HUES48 (cell line): ENCODE measurements around the gene CACNA1A.

Experiments used
- H3K27ac ChIP-seq: one replicate; pipeline ENCODE4 v1.7.0; 2013; ENCODE audit warnings: low read depth, low read length, inconsistent platforms
- H3K27me3 ChIP-seq: 2 replicates; pipeline ENCODE4 v1.6.1; 2013; ENCODE audit warnings: mild to moderate bottlenecking, low read length; ENCODE audit not compliant: control insufficient read depth, insufficient read depth
- H3K36me3 ChIP-seq: 2 replicates; pipeline ENCODE4 v1.6.1; 2013; ENCODE audit warnings: low read length; ENCODE audit not compliant: control insufficient read depth, insufficient read depth
- H3K4me1 ChIP-seq: 2 replicates; pipeline ENCODE4 v1.6.1; 2013; ENCODE audit warnings: mild to moderate bottlenecking, low read length; ENCODE audit not compliant: control insufficient read depth, insufficient read depth
- H3K4me3 ChIP-seq: 2 replicates; pipeline ENCODE4 v1.5.1; 2013; ENCODE audit warnings: mild to moderate bottlenecking, low read depth, low read length
- H3K9ac ChIP-seq: 2 replicates; pipeline ENCODE4 v1.6.1; 2013; ENCODE audit warnings: mild to moderate bottlenecking, low read depth, low read length, moderate library complexity
- H3K9me3 ChIP-seq: 2 replicates; pipeline ENCODE4 v1.6.1; 2013; ENCODE audit warnings: low read length; ENCODE audit not compliant: control insufficient read depth, insufficient read depth

CACNA1A gene

DNA sequence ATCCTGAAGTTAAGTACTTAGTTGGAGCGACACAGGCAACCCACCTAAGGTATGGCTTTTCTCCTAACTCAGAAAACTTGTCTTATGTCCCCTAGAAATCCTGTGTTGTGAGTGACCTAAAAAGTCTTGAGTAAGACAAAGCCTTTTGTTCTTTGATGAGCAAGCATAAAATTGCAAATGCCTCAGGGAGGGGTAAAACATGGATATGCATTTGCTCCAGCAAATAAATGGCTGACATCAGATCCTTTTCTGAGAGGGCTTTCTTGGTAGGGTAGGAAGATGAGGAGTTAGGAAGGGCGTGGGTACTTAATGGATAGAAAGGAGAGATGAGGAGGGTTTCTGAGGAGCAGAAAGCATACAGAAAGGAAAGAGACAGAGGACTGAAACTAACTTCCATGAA lies 192.4 kb downstream of the CACNA1A start:
- peaks cover 10% of the 10 kb centered on the region for H3K9me3 ChIP-seq
- no peak overlapping the region for H3K9ac ChIP-seq
- H3K4me1 ChIP-seq, result no peaks in the 10 kb centered on the region
- no peaks in the 10 kb centered on the region for H3K27me3 ChIP-seq
- no peak overlapping the region for H3K4me3 ChIP-seq
- H3K27ac ChIP-seq, result peak overlapping the region; percentile 26
- H3K36me3 ChIP-seq, result peaks cover 11% of the 10 kb centered on the region

DNA sequence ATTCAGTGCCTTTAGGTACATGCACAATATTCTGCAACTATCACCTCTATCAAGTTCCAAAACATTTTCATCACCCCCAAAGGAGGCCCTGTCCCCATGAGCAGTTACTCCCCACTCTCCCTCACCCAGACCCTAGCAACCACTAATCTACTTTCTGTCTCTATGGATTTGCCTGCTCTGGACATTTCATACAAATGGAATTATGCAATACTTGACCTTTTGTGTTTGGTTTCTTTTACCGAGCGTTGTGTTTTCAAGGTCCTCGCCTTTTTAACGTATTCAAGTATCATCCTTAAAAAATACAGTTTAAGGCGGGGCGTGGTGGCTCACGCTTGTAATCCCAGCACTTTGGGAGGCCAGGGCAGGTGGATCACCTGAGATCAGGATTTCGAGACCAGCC lies 196.4 kb downstream of the CACNA1A start:
- no peaks in the 10 kb centered on the region for H3K27me3 ChIP-seq
- H3K36me3 ChIP-seq, result peaks cover 6% of the 10 kb centered on the region; the same call in 1 of the 2 replicates
- H3K9me3 ChIP-seq, result no peaks in the 10 kb centered on the region
- H3K4me1 ChIP-seq, result no peaks in the 10 kb centered on the region
- H3K4me3 ChIP-seq, result no peak overlapping the region
- no peak overlapping the region for H3K27ac ChIP-seq
- H3K9ac ChIP-seq, result no peak overlapping the region

DNA sequence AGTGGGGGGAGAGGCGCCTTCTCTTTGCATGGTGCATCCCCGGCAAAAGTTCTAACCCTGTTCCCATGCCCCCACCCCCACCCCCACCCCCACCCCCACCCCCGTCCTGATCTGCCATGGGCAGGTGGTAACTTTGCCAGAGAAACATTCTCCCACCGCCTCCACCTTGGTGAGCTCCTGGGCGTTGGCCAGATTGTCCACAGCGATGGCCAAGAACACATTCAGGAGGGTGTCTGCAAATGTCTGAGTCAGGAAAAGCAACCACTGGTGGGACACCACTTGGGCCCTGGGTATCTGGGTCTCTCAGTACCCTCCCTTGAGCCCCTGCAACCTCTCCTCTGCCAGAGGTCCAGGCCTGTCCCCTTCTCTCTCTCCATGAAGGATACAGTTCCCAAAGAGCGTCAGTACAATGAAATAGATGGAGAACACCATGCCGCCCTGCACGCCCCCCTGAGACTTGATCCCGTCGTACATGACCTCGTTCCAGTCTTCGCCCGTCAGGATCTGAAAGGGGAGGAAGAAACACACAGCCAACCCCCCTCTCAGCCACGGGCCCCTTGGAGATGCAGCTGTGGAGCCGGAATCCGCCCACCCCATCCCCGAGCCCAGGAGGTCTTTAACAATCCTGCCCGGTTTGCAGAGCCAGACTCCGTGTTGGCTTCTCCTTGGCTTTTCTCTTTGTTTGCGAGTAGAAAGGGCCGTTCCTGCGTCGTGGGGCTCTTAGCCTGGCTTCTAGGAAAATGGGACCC lies 202.7 kb downstream of the CACNA1A start:
- H3K27ac ChIP-seq, result no peak overlapping the region
- no peaks in the 10 kb centered on the region for H3K4me1 ChIP-seq
- no peaks in the 10 kb centered on the region for H3K9me3 ChIP-seq
- H3K27me3 ChIP-seq, result no peaks in the 10 kb centered on the region
- H3K4me3 ChIP-seq, result no peak overlapping the region
- no peak overlapping the region for H3K9ac ChIP-seq
- H3K36me3 ChIP-seq, result no peaks in the 10 kb centered on the region

DNA sequence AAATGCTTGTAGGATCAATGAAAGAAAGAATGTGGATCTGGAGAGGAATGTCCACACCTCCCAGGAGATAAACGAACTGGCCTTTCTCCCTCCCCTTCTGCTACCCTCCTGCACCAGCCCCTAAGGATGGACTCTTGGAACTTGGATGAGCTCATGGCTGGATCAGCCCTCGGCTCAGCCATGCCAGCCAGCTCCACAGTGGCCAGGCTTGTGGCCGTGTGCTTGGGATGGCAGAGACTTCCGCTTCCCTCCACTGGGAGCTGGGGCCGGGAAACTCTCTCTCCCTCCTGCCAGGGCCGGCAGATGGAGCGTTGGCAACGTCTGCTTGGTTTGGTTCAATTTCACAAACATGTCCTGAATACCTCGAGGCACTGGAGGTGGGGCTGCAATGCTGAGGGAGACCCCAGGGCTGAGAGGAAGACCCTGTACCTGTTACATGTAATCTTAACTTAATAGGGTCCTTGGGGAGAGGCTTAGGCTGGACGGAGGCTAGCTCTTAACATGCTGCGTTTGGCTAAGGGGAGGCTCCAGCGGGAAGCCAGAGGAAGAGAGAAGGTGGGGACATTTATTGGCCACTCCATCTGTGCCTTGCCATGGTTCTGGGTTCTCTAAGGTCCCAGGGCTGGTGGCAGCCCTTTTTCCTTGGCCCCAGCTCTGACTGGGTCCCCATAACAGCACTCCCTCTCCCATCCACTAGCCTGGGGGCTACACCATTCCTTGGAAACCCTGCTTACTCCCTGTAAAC lies 203.6 kb downstream of the CACNA1A start:
- H3K9ac ChIP-seq, result no peak overlapping the region

DNA sequence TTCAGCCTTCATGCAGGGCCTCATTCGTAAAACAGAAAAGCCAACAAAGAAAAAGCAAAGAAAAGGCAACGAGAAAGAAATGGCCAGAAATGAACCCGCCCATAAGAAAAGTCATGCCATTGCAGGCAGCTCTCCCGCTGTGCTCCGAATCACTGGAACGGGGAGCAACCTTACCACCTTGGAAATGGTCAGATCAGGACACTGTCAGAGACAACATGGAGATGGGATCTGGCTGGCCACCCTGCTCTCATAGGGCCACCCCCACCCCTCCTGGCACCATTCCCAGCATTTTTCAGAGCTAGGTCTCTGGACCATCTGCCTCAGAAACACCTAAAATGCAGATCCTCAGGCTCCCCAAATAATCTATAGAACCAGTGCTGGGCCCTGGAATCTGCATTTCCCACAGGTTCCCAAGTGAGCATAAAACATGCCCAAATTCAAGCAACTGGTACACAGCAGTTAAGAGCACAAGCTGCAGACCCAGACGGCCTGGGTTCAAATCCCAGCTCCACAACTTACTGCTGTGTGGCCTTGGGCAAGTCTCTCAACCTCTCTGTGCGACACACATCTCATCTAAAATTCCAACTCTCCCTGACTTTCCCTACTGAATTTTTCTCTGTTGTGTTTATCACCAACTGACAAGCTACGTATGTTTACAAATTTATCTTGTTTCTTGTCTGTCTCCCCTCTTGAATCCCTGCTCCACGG lies 204.5 kb downstream of the CACNA1A start:
- no peak overlapping the region for H3K4me3 ChIP-seq
- no peak overlapping the region for H3K27ac ChIP-seq
- no peaks in the 10 kb centered on the region for H3K27me3 ChIP-seq
- no peaks in the 10 kb centered on the region for H3K9me3 ChIP-seq
- H3K4me1 ChIP-seq, result no peaks in the 10 kb centered on the region
- H3K36me3 ChIP-seq, result no peaks in the 10 kb centered on the region
- H3K9ac ChIP-seq, result no peak overlapping the region

More for the DNA sequence above, 203.6 kb downstream of the CACNA1A start:
- Histone ChIP-seq H3K4me1 (no peaks in the 10 kb centered on the region), H3K36me3 (no peaks in the 10 kb centered on the region), H3K27me3 (no peaks in the 10 kb centered on the region), H3K9me3 (no peaks in the 10 kb centered on the region), H3K4me3 (no peak overlapping the region), H3K27ac (no peak overlapping the region)

DNA sequence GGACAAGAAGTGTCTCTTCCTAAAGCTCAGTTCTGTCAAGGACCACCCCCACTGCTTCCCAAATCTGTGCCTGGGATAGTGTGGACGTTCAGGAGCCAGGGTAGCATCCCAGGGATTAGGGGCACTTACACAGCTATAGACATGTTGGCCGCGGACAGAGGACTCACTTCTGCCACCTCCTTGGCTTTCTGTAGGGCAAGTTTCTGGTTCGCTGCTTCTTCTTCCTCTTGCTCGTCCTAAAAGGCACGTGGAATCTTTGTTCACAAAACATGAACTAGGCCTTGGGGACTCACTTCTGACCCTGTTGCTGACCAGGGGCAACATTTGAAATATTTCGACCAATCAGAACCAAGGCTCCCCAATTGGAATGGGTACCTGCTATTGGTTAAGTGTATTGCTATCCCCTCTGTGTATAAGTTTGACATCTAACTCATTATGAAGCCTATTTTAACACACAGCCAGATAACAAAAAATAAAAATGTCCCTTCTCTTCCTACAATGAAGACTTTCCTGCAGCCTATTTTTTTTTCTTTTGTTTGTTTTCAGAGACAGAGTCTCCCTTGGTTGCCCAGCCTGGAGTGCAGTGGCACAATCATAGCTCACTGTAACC lies 205.8 kb downstream of the CACNA1A start:
- H3K27me3 ChIP-seq, result no peaks in the 10 kb centered on the region
- no peak overlapping the region for H3K27ac ChIP-seq
- H3K9me3 ChIP-seq, result no peaks in the 10 kb centered on the region
- no peaks in the 10 kb centered on the region for H3K4me1 ChIP-seq
- no peaks in the 10 kb centered on the region for H3K36me3 ChIP-seq
- H3K9ac ChIP-seq, result no peak overlapping the region
- no peak overlapping the region for H3K4me3 ChIP-seq

DNA sequence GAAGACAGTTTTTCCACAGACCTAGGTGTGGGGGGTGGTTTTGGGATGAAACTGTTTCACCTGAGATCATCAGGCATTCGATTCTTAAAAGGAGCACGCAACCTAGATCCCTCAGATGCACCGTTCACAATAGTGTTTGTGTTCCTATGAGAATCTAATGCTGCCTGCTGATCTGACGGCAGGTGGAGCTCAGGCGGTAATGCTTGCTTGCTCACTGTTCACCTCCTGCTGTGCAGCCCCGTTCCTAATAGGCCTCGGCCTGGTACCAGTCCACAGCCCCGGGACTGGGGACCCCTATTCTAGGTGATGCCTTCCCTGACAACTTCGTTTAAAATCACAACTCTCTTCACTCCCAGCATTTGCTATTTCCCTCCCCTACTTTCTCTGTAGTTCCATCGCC lies 206.4 kb downstream of the CACNA1A start:
- Histone ChIP-seq H3K27me3 (no peaks in the 10 kb centered on the region), H3K27ac (no peak overlapping the region), H3K36me3 (no peaks in the 10 kb centered on the region), H3K4me1 (no peaks in the 10 kb centered on the region), H3K9me3 (no peaks in the 10 kb centered on the region), H3K9ac (no peak overlapping the region), H3K4me3 (no peak overlapping the region)

DNA sequence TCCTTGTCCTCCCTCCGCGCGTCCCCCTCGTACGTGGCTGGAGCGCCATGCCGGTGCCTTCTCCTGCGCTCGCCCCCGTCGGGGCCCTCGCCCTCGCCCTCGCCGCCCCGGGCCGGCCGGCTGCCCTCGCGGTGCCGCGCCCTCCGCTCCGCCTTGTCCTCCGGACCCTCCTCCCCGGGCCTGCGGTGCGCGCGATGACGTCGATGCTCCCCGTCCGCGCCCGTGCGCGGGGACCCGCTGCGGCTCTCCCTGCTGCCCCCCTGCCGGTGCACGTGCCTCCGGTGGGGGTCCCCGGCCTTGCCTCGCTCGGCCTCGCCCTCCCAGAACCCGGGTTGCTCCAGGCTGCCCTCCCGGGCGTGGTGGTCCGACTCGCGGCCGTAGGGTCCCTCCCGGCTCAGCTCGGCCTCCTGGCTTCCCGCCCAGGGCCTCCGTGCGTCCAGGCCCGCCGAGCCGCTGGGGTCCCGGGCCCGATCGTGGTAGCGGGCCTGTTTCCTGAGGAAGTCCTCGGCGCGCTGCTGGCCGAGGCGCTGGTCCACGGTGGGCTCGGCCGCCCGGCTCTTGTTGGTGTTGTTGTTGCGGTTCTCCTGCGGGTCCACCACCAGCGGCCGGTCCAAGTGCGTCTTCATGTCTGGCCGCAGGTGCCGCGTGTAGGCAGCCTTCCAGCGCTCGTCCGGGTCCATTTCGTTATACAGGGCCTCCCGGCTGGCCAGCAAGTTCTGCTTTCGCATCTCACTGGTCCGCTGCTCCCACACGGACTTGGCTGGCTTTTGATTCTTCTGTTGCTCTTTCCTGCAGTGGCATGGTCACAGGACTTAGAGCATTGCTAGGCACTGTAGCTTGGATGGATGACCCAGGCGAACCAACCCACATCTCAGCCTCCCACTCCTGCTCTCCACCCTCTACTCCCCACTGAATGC lies 207.5 kb downstream of the CACNA1A start:
- H3K4me3 ChIP-seq, result no peak overlapping the region
- H3K4me1 ChIP-seq, result no peaks in the 10 kb centered on the region
- no peak overlapping the region for H3K27ac ChIP-seq
- H3K27me3 ChIP-seq, result no peaks in the 10 kb centered on the region
- H3K36me3 ChIP-seq, result no peaks in the 10 kb centered on the region
- H3K9me3 ChIP-seq, result no peaks in the 10 kb centered on the region
- H3K9ac ChIP-seq, result no peak overlapping the region

DNA sequence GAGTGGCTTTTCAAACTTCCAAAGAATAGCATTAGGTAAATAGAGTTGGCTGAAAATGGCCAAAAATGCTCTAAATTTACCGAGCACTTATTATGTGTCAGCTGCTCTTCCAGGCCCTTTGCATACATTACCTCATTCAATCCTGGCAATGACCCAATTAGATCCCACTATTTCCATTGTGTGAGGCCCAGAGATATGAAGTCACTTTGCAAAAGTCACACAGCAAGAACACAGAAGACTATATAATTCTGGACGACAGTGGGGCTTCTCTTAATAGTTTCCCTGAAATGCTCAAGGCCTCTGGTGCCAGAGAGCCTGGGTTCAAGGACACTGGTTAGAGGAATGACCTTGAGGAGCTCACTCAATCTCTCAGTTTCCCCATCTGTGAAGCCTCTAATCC lies 209.3 kb downstream of the CACNA1A start:
- no peaks in the 10 kb centered on the region for H3K27me3 ChIP-seq
- H3K9me3 ChIP-seq, result no peaks in the 10 kb centered on the region
- H3K4me1 ChIP-seq, result no peaks in the 10 kb centered on the region

More for the DNA sequence above, 209.3 kb downstream of the CACNA1A start:
- Histone ChIP-seq H3K4me3 (no peak overlapping the region), H3K27ac (no peak overlapping the region), H3K36me3 (no peaks in the 10 kb centered on the region), H3K9ac (no peak overlapping the region)
